PC-9 (cell line): ENCODE data around the gene MILR1. TPM values are rescaled to one million over a fixed set of nuclear protein-coding genes. Genes with fewer than 3 reads are reported as not detected.

ENCODE experiments used
- BruUV-seq: library from RNA; stranded (reverse); fragments of 400-500 nt; replicated peaks from 2 replicates; lab custom pipeline; 2021; lab: Mats Ljungman, UMichigan
- CTCF ChIA-PET: fragments of 300-600 bp; sonication (Branson Sonifier 250); formaldehyde crosslinking; loops from one replicate; lab custom pipeline; 2022; ENCODE audit warnings: antibody characterized with exemption; lab: Charles Lee
- POLR2A ChIA-PET: fragments of 300-600 bp; sonication (Branson Sonifier 250); formaldehyde crosslinking; loops from one replicate; lab custom pipeline; 2022; ENCODE audit warnings: antibody characterized with exemption; ENCODE audit not compliant: unreplicated experiment; lab: Charles Lee
- DNase-seq, 2 experiments: peaks; one replicate each; pipeline versions ENCODE4 v3.0.0 to v3.0.0-alpha.2; 2015 to 2022; ENCODE audit warnings: mixed read lengths in 1 of 2
- H2AFZ ChIP-seq: fragments of 200-600 bp; sonication (generic); 2 replicates; pipeline ENCODE4 v1.8.1; 2017; ENCODE audit warnings: antibody characterized with exemption
- H3F3A ChIP-seq: fragments of 200-600 bp; sonication (generic); 2 replicates; pipeline ENCODE4 v1.8.1; 2017; ENCODE audit warnings: antibody characterized with exemption, mild to moderate bottlenecking, low read depth; ENCODE audit not compliant: insufficient read depth
- H3K27ac ChIP-seq: fragments of 200-600 bp; sonication (generic); 2 replicates; pipeline ENCODE4 v1.6.1; 2016; ENCODE audit warnings: mixed run types
- H3K27me3 ChIP-seq: fragments of 200-600 bp; sonication (generic); 2 replicates; pipeline ENCODE4 v1.6.1; 2016; ENCODE audit warnings: low read depth, mixed run types; ENCODE audit not compliant: insufficient read depth
- H3K36me3 ChIP-seq: fragments of 200-600 bp; sonication (generic); 2 replicates; pipeline ENCODE4 v1.6.1; 2016; ENCODE audit warnings: low read depth, mixed run types
- H3K4me1 ChIP-seq: fragments of 200-600 bp; sonication (generic); replicated peaks from 2 replicates; pipeline ENCODE4 v1.6.1; 2016; ENCODE audit warnings: mixed run types; ENCODE audit not compliant: insufficient read depth
- H3K4me2 ChIP-seq: fragments of 200-600 bp; sonication (generic); 2 replicates; pipeline ENCODE4 v1.6.1; 2017; ENCODE audit warnings: mixed run types
- H3K4me3 ChIP-seq: fragments of 200-600 bp; sonication (generic); 2 replicates; pipeline ENCODE4 v1.6.1; 2016; ENCODE audit warnings: mixed run types
- H3K79me2 ChIP-seq: fragments of 200-600 bp; sonication (generic); 2 replicates; pipeline ENCODE4 v1.6.1; 2017; ENCODE audit warnings: low read depth, mixed run types
- H3K9me2 ChIP-seq: fragments of 200-600 bp; sonication (generic); 2 replicates; pipeline ENCODE4 v1.8.1; 2017; ENCODE audit warnings: mild to moderate bottlenecking; ENCODE audit not compliant: insufficient read depth
- H3K9me3 ChIP-seq: fragments of 200-600 bp; sonication (generic); 2 replicates; pipeline ENCODE4 v1.8.1; 2016; ENCODE audit warnings: low read depth; ENCODE audit not compliant: insufficient read depth
- H4K20me1 ChIP-seq: fragments of 200-600 bp; sonication (generic); 2 replicates; pipeline ENCODE4 v1.8.1; 2017; ENCODE audit not compliant: insufficient read depth
- CTCF ChIP-seq: fragments of 200-600 bp; sonication (generic); conservative IDR thresholded peaks from 2 replicates; pipeline ENCODE4 v1.6.1; 2017; ENCODE audit warnings: mixed run types, antibody characterized with exemption, mild to moderate bottlenecking, moderate library complexity
- EZH2 ChIP-seq: fragments of 200-600 bp; sonication (generic); IDR thresholded peaks from 2 replicates; pipeline ENCODE4 v1.8.0; 2017; ENCODE audit warnings: antibody characterized with exemption, low read depth
- intact Hi-C: fragments of 100-400 bp; cut with micrococcal nuclease; formaldehyde crosslinking; loops from one replicate; pipeline ENCODE4 v1.10.0; 2022; ENCODE audit not compliant: unreplicated experiment
- total RNA-seq: library from RNA; stranded (reverse); gene quantifications from 2 replicates; pipeline ENCODE4 v1.2.3, GENCODE V29; 2021

MILR1 gene
- total RNA-seq, 1 experiment from 2014 or later, result 25.6 TPM

GRCh38 chr17:64496348-64496785, 47.5 kb downstream of the MILR1 start:
- Histone ChIP-seq H3K9me3 (no peaks in the 10 kb centered on the region), H3K79me2 (peaks cover 48% of the 10 kb centered on the region), H4K20me1 (peaks cover 41% of the 10 kb centered on the region), H3K27ac (peak overlapping the region; percentile 90), H3K36me3 (peaks cover 47% of the 10 kb centered on the region), H3K4me2 (peak overlapping the region; percentile 98), H3F3A (peaks cover 57% of the 10 kb centered on the region), H3K4me1 (peaks cover 58% of the 10 kb centered on the region), H3K4me3 (peak overlapping the region; percentile 83), H3K9me2 (no peaks in the 10 kb centered on the region), H2AFZ (peak overlapping the region; percentile 81), H3K27me3 (no peaks in the 10 kb centered on the region)
- TF ChIP-seq CTCF (no peak), EZH2 (no peak)
- peak in 1 of 2 experiments; percentile 42 for DNase-seq
- intact Hi-C loops, result loop anchor here (5.0 kb wide), 1 partner anchor 169 kb away; no protein-coding TSS in a partner anchor
- ChIA-PET POLR2A (interaction anchor here (0.6 to 1.3 kb wide), 3 partner anchors 9 to 11 kb away, joined by 3 to 10 read pairs (median 5); partner anchors contain the start of genes CEP95 and DDX5), CTCF (no interaction called here)
- BruUV-seq, result no TSS peak

GRCh38 chr17:64496786-64497564, 48.1 kb downstream of the MILR1 start, which contains the start of gene POLG2:
Gene POLG2 (minus strand): TSS chr17:64497054. CDS start chr17:64496968, 86 bp downstream.
- ChIA-PET CTCF (interaction anchor here (0.7 kb wide), 1 partner anchor 48 kb away, joined by 3 read pairs; no protein-coding TSS in a partner anchor), POLR2A (interaction anchor here (0.7 to 1.3 kb wide), 3 partner anchors 8 to 77 kb away, joined by 3 to 10 read pairs (median 5); partner anchors contain the start of genes CEP95 and DDX5)
- Histone ChIP-seq H3K36me3 (peaks cover 47% of the 10 kb centered on the region), H3K79me2 (peaks cover 54% of the 10 kb centered on the region), H3K9me2 (no peaks in the 10 kb centered on the region), H3K4me1 (peaks cover 58% of the 10 kb centered on the region), H3F3A (peaks cover 59% of the 10 kb centered on the region), H2AFZ (peak within 1 kb of the TSS; percentile 81), H4K20me1 (peaks cover 47% of the 10 kb centered on the region), H3K27me3 (no peaks in the 10 kb centered on the region), H3K4me2 (peak within 1 kb of the TSS; percentile 98), H3K27ac (peak within 1 kb of the TSS; percentile 90), H3K9me3 (no peaks in the 10 kb centered on the region), H3K4me3 (peak within 1 kb of the TSS; percentile 83)
- intact Hi-C loops, result loop anchor here (1.0 to 5.0 kb wide), 2 partner anchors 55 to 170 kb away; no protein-coding TSS in a partner anchor
- DNase-seq, result peak; percentile 83 to 92
- TF ChIP-seq EZH2, result no peak
- TF ChIP-seq CTCF, result peak; percentile 67
- BruUV-seq, result TSS peak; percentile 95

- Histone ChIP-seq H3K36me3 (peaks cover 50% of the 10 kb centered on the region), H3K4me2 (peak overlapping the region; percentile 98), H4K20me1 (peaks cover 53% of the 10 kb centered on the region), H2AFZ (no peak overlapping the region), H3K27ac (peak overlapping the region; percentile 90), H3K9me2 (no peaks in the 10 kb centered on the region), H3K4me3 (peak overlapping the region; percentile 83), H3K9me3 (no peaks in the 10 kb centered on the region), H3F3A (peaks cover 66% of the 10 kb centered on the region), H3K27me3 (no peaks in the 10 kb centered on the region), H3K79me2 (peaks cover 60% of the 10 kb centered on the region), H3K4me1 (peaks cover 55% of the 10 kb centered on the region)
- TF ChIP-seq CTCF (no peak), EZH2 (no peak)
- ChIA-PET POLR2A (interaction anchor here (0.7 to 1.3 kb wide), 3 partner anchors 8 to 78 kb away, joined by 3 to 10 read pairs (median 5); partner anchors contain the start of genes CEP95 and DDX5), CTCF (interaction anchor here (0.7 kb wide), 1 partner anchor 48 kb away, joined by 3 read pairs; no protein-coding TSS in a partner anchor)
- no TSS peak for BruUV-seq
- DNase-seq, result no peak
- intact Hi-C loops, result loop anchor here (1.0 to 5.0 kb wide), 2 partner anchors 55 to 170 kb away; no protein-coding TSS in a partner anchor
Observed at GRCh38 chr17:64497565-64498035, 48.7 kb downstream of the MILR1 start.
